Fibroblast of skin of left quadriceps (primary cell): ENCODE measurements around the gene TREX2.

Source experiments
- DNase-seq, 2 experiments: peaks; one replicate each; pipeline ENCODE4 v3.0.0-alpha.2; 2013; ENCODE audit warnings: low read depth in 2 of 2

TREX2 gene

GRCh38 chrX:153435845-153436244, 10.0 kb downstream of the TREX2 start:
- no peak for DNase-seq

GRCh38 chrX:153434801-153435200, 11.1 kb downstream of the TREX2 start:
- no peak for DNase-seq

GRCh38 chrX:153433781-153434285, 12.0 kb downstream of the TREX2 start:
- no peak for DNase-seq

- no peak for DNase-seq
Measured at GRCh38 chrX:153433161-153433680, 12.6 kb downstream of the TREX2 start.

- DNase-seq = no peak
Measured at GRCh38 chrX:153430796-153431195, 15.1 kb downstream of the TREX2 start.

GRCh38 chrX:153426204-153426603, 19.7 kb downstream of the TREX2 start:
- DNase-seq = no peak

GRCh38 chrX:153423652-153424051, 22.2 kb downstream of the TREX2 start:
- no peak for DNase-seq

GRCh38 chrX:153421856-153422255, 24.0 kb downstream of the TREX2 start:
- DNase-seq = no peak

GRCh38 chrX:153420851-153421599, 24.8 kb downstream of the TREX2 start:
- no peak for DNase-seq

GRCh38 chrX:153417637-153418036, 28.2 kb downstream of the TREX2 start:
- DNase-seq = no peak

GRCh38 chrX:153416781-153417450, 28.9 kb downstream of the TREX2 start:
- DNase-seq = no peak

GRCh38 chrX:153414856-153415510, 30.9 kb downstream of the TREX2 start:
- no peak for DNase-seq

GRCh38 chrX:153413731-153414130, 32.1 kb downstream of the TREX2 start:
- no peak for DNase-seq

GRCh38 chrX:153412746-153413720, 32.8 kb downstream of the TREX2 start:
- no peak for DNase-seq

- no peak for DNase-seq
Measured at GRCh38 chrX:153411988-153412574, 33.8 kb downstream of the TREX2 start.

- DNase-seq = no peak
Measured at GRCh38 chrX:153411255-153411987, 34.4 kb downstream of the TREX2 start, which contains the start of gene ZFP92. ZFP92 (plus strand) TSS chrX:153411472; CDS start chrX:153418323, 6,851 bp downstream.

GRCh38 chrX:153410888-153411254, 35.0 kb downstream of the TREX2 start:
- DNase-seq = no peak

GRCh38 chrX:153410373-153410772, 35.5 kb downstream of the TREX2 start:
- DNase-seq = no peak

GRCh38 chrX:153409414-153410101, 36.3 kb downstream of the TREX2 start:
- DNase-seq = no peak
